Activated naive CD4-positive, alpha-beta T cell treated with anti-CD3 and anti-CD28 coated beads, Interleukin-2, amount 50 U/mL, for 24 hours (primary cell): Measurements from ENCODE around the gene ATF5.
"Not testable (repeated sequence)": the region's sequence is repeated elsewhere in the genome, so short reads cannot be mapped to it uniquely, and the experiment has no call there.

Source experiments
- H3K27ac Mint-ChIP-seq: one replicate; pipeline ENCODE4 v1.8.0; 2021; ENCODE audit warnings: mild to moderate bottlenecking, mixed read lengths
- H3K27me3 Mint-ChIP-seq: one replicate; pipeline ENCODE4 v1.8.0; 2021; ENCODE audit warnings: mixed read lengths
- H3K36me3 Mint-ChIP-seq: one replicate; pipeline ENCODE4 v1.8.0; 2021; ENCODE audit warnings: mixed read lengths
- H3K4me1 Mint-ChIP-seq: one replicate; pipeline ENCODE4 v1.8.0; 2021; ENCODE audit warnings: mixed read lengths
- H3K4me3 Mint-ChIP-seq: one replicate; pipeline ENCODE4 v1.8.0; 2021; ENCODE audit warnings: mild to moderate bottlenecking, mixed read lengths
- H3K9me3 Mint-ChIP-seq: one replicate; pipeline ENCODE4 v1.8.0; 2021; ENCODE audit warnings: mixed read lengths

ATF5 gene

GRCh38 chr19:49960980-49961379 lies 32.0 kb downstream of the ATF5 start, which contains the start of gene SIGLEC11:
SIGLEC11 (minus strand) TSS chr19:49961172; CDS start chr19:49961081, 91 bp downstream.
- H3K27ac Mint-ChIP-seq, H3K27me3 Mint-ChIP-seq: not testable (repeated sequence)

DNA sequence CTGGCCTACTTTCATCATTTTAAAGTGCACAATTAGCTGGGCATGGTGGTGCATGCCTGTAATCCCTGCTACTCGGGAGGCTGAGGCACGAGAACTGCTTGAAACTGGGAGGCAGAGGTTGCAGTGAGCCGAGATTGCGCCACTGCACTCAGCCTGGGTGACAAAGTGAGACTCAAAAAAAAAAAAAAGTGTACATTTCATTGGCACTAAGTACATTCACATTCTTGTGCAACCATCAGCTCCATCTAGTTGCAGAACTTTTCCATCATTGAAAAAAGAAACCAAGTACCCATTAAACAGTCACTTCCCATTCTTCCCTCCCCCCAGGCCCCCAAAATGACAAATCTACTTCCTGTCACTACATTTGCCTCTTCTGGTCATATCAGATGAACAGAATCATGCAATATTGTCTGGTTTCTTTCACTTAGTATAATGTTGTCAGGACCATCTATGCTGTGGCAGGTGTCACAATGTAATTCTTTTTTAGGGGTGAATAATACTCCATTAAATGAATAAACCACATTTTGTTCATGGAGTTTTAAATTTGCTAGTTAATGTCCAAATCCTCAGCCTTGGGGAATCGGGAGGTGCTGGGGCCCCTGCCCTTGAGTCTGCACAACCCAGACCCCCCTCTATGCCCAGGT lies 39.4 kb downstream of the ATF5 start:
- H3K4me3 Mint-ChIP-seq, result no peak overlapping the region
- no peak overlapping the region for H3K27ac Mint-ChIP-seq
- peaks cover 10% of the 10 kb centered on the region for H3K27me3 Mint-ChIP-seq
- H3K4me1 Mint-ChIP-seq, result no peaks in the 10 kb centered on the region
- no peaks in the 10 kb centered on the region for H3K9me3 Mint-ChIP-seq
- H3K36me3 Mint-ChIP-seq, result no peaks in the 10 kb centered on the region

More at GRCh38 chr19:49960980-49961379, 32.0 kb downstream of the ATF5 start, which contains the start of gene SIGLEC11:
- H3K9me3 Mint-ChIP-seq, H3K4me1 Mint-ChIP-seq, H3K4me3 Mint-ChIP-seq, H3K36me3 Mint-ChIP-seq: not testable (repeated sequence)

DNA sequence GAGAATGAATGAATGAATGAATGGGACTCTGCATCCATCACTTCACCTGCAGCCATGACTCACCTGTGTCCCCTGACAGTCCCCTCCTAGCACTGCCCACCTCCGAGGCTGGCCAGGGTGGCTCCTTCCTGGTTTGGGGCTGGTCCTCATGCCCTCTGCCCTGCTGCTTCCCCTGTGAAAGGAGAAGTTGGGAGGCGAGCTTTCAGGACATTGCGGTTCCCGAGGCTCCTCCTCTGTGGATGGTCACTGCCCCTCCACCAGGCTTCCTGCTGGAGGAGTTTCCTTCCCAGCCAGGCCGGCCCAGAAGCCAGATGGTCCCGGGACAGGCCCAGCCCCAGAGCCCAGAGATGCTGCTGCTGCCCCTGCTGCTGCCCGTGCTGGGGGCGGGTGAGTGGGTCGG lies 40.4 kb downstream of the ATF5 start:
- H3K9me3 Mint-ChIP-seq, H3K36me3 Mint-ChIP-seq, H3K4me3 Mint-ChIP-seq, H3K4me1 Mint-ChIP-seq, H3K27me3 Mint-ChIP-seq, H3K27ac Mint-ChIP-seq: not testable (repeated sequence)

- Mint-ChIP-seq H3K36me3 (no peaks in the 10 kb centered on the region), H3K27ac (peak overlapping the region; percentile 12), H3K4me3 (no peak overlapping the region), H3K27me3 (peaks cover 5% of the 10 kb centered on the region), H3K9me3 (no peaks in the 10 kb centered on the region), H3K4me1 (no peaks in the 10 kb centered on the region)
These were observed 43.0 kb downstream of the ATF5 start for GRCh38 chr19:49971991-49972411.

- Mint-ChIP-seq H3K9me3 (no peaks in the 10 kb centered on the region), H3K27ac (no peak overlapping the region), H3K27me3 (peaks cover 2% of the 10 kb centered on the region), H3K4me1 (no peaks in the 10 kb centered on the region), H3K36me3 (no peaks in the 10 kb centered on the region), H3K4me3 (no peak overlapping the region)
These were observed 43.8 kb downstream of the ATF5 start for GRCh38 chr19:49972841-49973240.

- H3K4me1 Mint-ChIP-seq, result no peaks in the 10 kb centered on the region
- H3K27ac Mint-ChIP-seq, result no peak overlapping the region
- no peak overlapping the region for H3K4me3 Mint-ChIP-seq
- no peaks in the 10 kb centered on the region for H3K36me3 Mint-ChIP-seq
- H3K9me3 Mint-ChIP-seq, result no peaks in the 10 kb centered on the region
- no peaks in the 10 kb centered on the region for H3K27me3 Mint-ChIP-seq
These were observed 45.0 kb downstream of the ATF5 start for GRCh38 chr19:49973987-49974386.

- Mint-ChIP-seq H3K27me3 (no peaks in the 10 kb centered on the region), H3K27ac (no peak overlapping the region), H3K9me3 (no peaks in the 10 kb centered on the region), H3K4me1 (no peaks in the 10 kb centered on the region), H3K36me3 (no peaks in the 10 kb centered on the region), H3K4me3 (no peak overlapping the region)
These were observed 46.0 kb downstream of the ATF5 start for GRCh38 chr19:49975051-49975450.

GRCh38 chr19:49976496-49976895 lies 47.5 kb downstream of the ATF5 start:
- no peaks in the 10 kb centered on the region for H3K36me3 Mint-ChIP-seq
- no peaks in the 10 kb centered on the region for H3K9me3 Mint-ChIP-seq
- H3K27me3 Mint-ChIP-seq, result no peaks in the 10 kb centered on the region
- no peak overlapping the region for H3K27ac Mint-ChIP-seq
- no peak overlapping the region for H3K4me3 Mint-ChIP-seq
- no peaks in the 10 kb centered on the region for H3K4me1 Mint-ChIP-seq

- H3K27ac Mint-ChIP-seq, result no peak overlapping the region
- H3K36me3 Mint-ChIP-seq, result no peaks in the 10 kb centered on the region
- H3K9me3 Mint-ChIP-seq, result no peaks in the 10 kb centered on the region
- no peaks in the 10 kb centered on the region for H3K4me1 Mint-ChIP-seq
- H3K4me3 Mint-ChIP-seq, result no peak overlapping the region
- no peaks in the 10 kb centered on the region for H3K27me3 Mint-ChIP-seq
These were observed 48.1 kb downstream of the ATF5 start for GRCh38 chr19:49977076-49977475.

- no peak overlapping the region for H3K4me3 Mint-ChIP-seq
- H3K27ac Mint-ChIP-seq, result no peak overlapping the region
- no peaks in the 10 kb centered on the region for H3K36me3 Mint-ChIP-seq
- no peaks in the 10 kb centered on the region for H3K9me3 Mint-ChIP-seq
- no peaks in the 10 kb centered on the region for H3K4me1 Mint-ChIP-seq
- H3K27me3 Mint-ChIP-seq, result no peaks in the 10 kb centered on the region
These were observed 48.9 kb downstream of the ATF5 start for GRCh38 chr19:49977881-49978280.

DNA sequence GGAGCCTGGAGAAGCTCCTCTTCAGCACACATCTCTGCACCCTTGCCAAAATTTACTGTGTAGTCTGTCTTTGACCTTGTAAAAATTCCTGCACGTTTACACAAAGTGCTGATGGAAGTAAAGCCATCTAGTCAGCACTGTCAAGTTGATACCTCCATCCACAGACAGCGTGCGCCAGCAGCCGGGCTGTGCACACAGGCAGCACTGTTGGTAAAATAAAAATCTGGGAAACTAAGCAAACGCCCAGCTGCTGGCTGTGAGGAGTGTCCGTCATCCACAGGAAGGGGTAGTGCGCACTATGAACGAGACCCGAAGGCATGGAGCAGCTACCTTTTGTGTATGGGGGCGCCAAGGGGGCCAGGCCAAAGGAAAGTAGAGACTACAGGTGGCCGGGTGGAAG lies 49.3 kb downstream of the ATF5 start:
- Mint-ChIP-seq H3K36me3 (no peaks in the 10 kb centered on the region), H3K27me3 (no peaks in the 10 kb centered on the region)

GRCh38 chr19:49981603-49982593 lies 52.9 kb downstream of the ATF5 start:
- Mint-ChIP-seq H3K36me3 (peaks cover 4% of the 10 kb centered on the region), H3K9me3 (no peaks in the 10 kb centered on the region), H3K27ac (peak overlapping the region; percentile 17)

More for the DNA sequence above, 49.3 kb downstream of the ATF5 start:
- H3K9me3 Mint-ChIP-seq, result no peaks in the 10 kb centered on the region
- no peaks in the 10 kb centered on the region for H3K4me1 Mint-ChIP-seq
- H3K4me3 Mint-ChIP-seq, result no peak overlapping the region
- no peak overlapping the region for H3K27ac Mint-ChIP-seq

More at GRCh38 chr19:49981603-49982593, 52.9 kb downstream of the ATF5 start:
- H3K4me3 Mint-ChIP-seq, result no peak overlapping the region
- H3K4me1 Mint-ChIP-seq, result peaks cover 6% of the 10 kb centered on the region
- no peaks in the 10 kb centered on the region for H3K27me3 Mint-ChIP-seq
